RWPE1 (cell line): Measurements from ENCODE around the gene GCNA.

ENCODE experiments used
- CTCF ChIA-PET: fragments of 350-600 bp; sonication (Branson Sonifier 250); formaldehyde crosslinking; extraction: SDS; loops from one replicate; lab custom pipeline; 2021; lab: Yijun Ruan, JAX
- POLR2A ChIA-PET: fragments of 400-600 bp; formaldehyde crosslinking; extraction: SDS; loops from one replicate; lab custom pipeline; 2020; ENCODE audit warnings: antibody characterized with exemption; ENCODE audit not compliant: low non-redundant PET; lab: Yijun Ruan, JAX
- DNase-seq: peaks from one replicate; pipeline ENCODE4 v3.0.0; 2012; ENCODE audit warnings: low spot score
- H3K27ac ChIP-seq: fragments of 450-650 bp; 2 replicates; pipeline ENCODE4 v1.5.1; 2017
- TF ChIP-seq, protein P1 (sequence below): fragments of 450-650 bp; conservative IDR thresholded peaks from 2 replicates; pipeline ENCODE4 v1.5.1; 2017; ENCODE audit warnings: low read depth, mild to moderate bottlenecking

Gene GCNA

DNA sequence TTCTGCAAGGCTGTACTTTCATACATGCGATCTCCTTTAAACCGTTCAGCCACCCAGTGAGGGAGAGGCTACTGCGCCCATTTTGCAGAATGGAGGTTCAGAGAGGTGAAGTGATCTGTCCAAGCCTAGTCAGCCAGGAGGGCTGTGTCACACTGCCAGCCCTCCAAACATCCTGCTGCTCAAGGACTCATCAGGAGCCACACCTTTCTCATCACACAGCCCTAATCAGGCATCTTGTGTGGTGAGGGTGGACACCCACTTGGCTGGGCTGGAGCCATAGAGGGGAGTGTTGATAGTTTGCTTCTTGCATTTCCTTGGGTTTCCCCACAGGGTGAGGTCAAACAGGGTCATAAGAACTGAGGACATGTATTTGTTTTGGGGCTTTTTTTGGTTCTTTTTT lies 45.5 kb downstream of the GCNA start:
- CTCF ChIA-PET = no interaction called here
- no peak for DNase-seq
- no peak overlapping the region for H3K27ac ChIP-seq
- POLR2A ChIA-PET = no interaction called here
- TF ChIP-seq, protein P1, sequence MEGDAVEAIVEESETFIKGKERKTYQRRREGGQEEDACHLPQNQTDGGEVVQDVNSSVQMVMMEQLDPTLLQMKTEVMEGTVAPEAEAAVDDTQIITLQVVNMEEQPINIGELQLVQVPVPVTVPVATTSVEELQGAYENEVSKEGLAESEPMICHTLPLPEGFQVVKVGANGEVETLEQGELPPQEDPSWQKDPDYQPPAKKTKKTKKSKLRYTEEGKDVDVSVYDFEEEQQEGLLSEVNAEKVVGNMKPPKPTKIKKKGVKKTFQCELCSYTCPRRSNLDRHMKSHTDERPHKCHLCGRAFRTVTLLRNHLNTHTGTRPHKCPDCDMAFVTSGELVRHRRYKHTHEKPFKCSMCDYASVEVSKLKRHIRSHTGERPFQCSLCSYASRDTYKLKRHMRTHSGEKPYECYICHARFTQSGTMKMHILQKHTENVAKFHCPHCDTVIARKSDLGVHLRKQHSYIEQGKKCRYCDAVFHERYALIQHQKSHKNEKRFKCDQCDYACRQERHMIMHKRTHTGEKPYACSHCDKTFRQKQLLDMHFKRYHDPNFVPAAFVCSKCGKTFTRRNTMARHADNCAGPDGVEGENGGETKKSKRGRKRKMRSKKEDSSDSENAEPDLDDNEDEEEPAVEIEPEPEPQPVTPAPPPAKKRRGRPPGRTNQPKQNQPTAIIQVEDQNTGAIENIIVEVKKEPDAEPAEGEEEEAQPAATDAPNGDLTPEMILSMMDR = no peak

DNA sequence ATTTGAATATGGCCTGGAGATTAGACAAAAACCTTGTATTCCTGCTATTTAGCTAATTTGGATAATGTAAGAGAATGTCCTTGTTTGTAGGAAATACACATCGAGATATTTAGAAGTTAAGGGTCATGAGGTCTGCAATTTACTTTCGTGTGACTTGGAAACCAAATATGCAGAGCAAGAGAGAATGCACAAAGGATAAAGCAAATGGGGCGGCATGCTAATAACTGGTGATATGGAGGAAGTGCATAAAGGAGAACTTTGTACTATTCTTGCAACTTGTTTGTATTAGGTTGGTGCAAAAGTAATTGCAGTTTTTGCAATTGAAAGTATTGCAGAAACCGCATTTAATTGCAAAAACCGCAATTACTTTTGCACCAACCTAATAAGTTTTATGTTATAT lies 47.2 kb downstream of the GCNA start:
- ChIA-PET CTCF (interaction anchor here (0.6 kb wide), 1 partner anchor 27 kb away, joined by 3 read pairs; no protein-coding TSS in a partner anchor), POLR2A (no interaction called here)
- H3K27ac ChIP-seq = no peak overlapping the region
- DNase-seq = no peak
- TF ChIP-seq, protein P1 = no peak

DNA sequence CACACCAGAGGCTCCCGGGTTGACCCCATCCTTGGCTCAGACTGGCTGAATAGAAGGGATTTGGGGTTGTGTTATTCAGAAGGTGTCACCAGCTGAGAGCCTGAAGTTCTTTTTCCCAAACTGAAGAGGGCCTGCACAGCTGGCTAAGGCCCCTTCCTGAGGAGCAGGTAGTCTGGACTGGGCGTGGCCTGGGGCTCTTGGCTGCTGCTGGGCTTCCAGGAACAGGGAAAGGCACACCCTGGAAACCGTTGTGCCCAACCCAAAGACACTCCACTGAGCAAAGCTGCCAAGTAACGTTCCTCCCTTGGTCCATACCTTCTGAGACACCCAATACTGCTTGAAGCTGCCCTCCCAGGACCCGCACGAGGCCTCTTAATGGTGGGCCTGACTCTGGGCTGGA lies 48.3 kb downstream of the GCNA start:
- ChIA-PET POLR2A (no interaction called here), CTCF (no interaction called here)
- TF ChIP-seq, protein P1 = no peak
- no peak overlapping the region for H3K27ac ChIP-seq
- DNase-seq = no peak

DNA sequence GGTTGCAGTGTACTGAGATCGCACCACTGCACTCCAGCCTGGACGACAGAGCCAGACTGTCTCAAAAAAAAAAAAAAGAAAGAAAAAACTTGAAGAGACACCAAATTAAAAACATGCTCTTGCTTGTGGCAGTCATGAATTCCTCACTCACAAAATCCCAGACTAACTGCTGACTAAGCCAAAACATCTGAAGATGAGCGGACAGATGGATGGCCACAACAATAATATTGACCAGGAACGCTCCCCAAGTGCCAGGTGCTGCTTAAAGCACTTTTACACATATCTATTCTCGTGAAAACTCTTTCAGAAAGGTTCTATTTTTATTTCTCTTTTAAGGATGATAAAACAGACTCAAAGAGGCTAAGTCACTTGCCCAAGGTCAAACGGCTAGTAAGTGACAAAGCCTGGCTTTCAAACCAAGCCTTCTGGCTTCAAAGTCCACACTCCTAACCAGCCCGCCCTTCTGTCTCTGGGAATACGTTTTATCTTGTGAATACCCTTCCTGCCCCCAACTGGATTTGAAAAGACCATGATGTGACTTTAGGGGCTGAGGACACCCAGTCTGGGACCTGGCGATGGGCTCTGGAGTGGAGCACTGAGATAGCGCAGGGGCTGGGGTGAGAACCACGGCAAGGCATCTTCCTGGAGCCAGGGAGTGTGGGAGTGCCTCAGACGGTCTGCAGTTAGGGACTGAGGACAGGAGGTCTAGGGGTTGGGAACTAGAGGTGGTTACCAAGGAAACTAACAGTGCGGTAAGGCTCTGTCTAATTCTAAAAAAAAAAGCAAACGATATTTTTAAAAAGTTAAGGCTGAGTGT lies 49.6 kb downstream of the GCNA start:
- TF ChIP-seq, protein P1 = no peak
- POLR2A ChIA-PET = no interaction called here
- H3K27ac ChIP-seq = no peak overlapping the region
- CTCF ChIA-PET = interaction anchor here (0.6 kb wide), 1 partner anchor 14 kb away, joined by 3 read pairs; no protein-coding TSS in a partner anchor
- DNase-seq = no peak

DNA sequence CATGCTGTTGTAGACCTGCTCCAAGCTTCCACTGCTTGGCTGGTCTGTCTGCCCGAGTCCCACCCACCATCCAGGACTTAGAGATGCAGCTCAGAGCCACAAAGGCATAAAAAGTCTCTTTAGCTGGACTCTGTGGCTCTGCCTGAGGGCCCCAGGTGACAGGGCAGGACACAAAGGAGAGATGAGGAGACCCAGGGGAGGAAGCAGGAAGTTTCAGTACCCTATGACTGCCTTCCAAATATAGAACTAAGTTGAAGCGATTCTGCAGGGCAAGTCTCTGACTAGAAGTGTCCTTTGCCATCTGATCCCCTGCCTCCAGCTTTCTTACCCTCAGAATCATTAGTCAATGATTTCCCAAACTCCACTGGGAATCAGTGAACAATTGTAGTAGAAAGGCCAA lies 51.2 kb downstream of the GCNA start:
- no peak overlapping the region for H3K27ac ChIP-seq
- DNase-seq = no peak
- ChIA-PET POLR2A (no interaction called here), CTCF (no interaction called here)
- TF ChIP-seq, protein P1 = no peak

DNA sequence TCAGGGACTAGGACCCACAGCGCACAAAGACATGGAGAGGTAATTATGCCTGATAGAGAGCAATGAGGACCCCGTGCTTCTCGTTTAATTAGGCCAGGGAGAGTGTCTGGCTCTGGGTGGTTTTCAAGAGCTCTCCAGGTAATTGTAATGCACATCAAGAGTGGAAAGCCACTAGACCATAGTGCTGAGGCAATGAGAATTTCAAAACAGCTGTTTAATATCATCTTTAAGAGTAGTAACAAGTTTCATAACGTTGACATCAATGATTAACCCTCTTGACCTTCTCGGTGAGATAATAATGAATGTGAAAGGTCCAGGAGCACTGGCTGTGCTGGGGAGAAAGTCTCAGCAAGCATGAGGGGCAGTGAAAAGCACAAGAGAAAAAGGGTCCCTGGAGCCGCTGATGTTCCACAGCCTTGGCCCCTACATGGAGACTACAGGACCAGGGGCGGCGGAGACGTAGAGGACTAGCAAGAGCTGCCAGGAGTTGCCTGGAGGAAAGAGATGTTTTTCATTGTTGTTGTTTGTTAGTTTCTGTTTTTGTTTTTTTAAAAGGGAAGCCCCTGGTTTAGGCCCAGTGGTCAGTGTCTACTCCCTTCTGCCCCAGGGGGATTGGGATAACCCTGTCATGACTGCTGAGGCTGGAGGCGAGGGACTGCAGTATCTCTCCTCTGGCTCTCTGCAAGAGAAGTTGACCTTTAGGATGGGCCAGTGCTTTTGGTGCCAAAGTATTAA lies 54.9 kb downstream of the GCNA start:
- no peak overlapping the region for H3K27ac ChIP-seq
- ChIA-PET CTCF (no interaction called here), POLR2A (no interaction called here)
- DNase-seq = no peak
- TF ChIP-seq, protein P1 = no peak
